Endothelial cell of umbilical vein (primary cell): Measurements from ENCODE around the gene KDM3A.

Experiments
- EZH2 ChIP-seq: IDR thresholded peaks from 2 replicates; pipeline ENCODE4 v1.6.1; 2012; ENCODE audit warnings: borderline replicate concordance, low read depth, mild to moderate bottlenecking, moderate library complexity, low read length, inconsistent platforms; ENCODE audit not compliant: severe bottlenecking
- POLR2A ChIP-seq: IDR thresholded peaks from 2 replicates; pipeline ENCODE4 v1.6.1; 2012; ENCODE audit warnings: low read depth, mild to moderate bottlenecking, control low read depth, low read length
- POLR2AphosphoS5 ChIP-seq: IDR thresholded peaks from 2 replicates; pipeline ENCODE4 v1.6.1; 2012; ENCODE audit warnings: low read depth, mild to moderate bottlenecking, control low read depth, low read length, moderate library complexity; ENCODE audit not compliant: insufficient read depth
- TF ChIP-seq, protein P1 (sequence below), 2 donors: IDR thresholded peaks; 1 replicate in 1 of 2; 2 replicates in 1 of 2; pipeline ENCODE4 v1.5.1; 2011; ENCODE audit warnings: low read length in 2 of 2, mild to moderate bottlenecking in 2 of 2, moderate library complexity in 2 of 2, control low read depth in 1 of 2, inconsistent platforms in 1 of 2, low read depth in 1 of 2; ENCODE audit not compliant: insufficient read depth in 1 of 2; ENCODE audit errors: extremely low read depth in 1 of 2

DNA sequence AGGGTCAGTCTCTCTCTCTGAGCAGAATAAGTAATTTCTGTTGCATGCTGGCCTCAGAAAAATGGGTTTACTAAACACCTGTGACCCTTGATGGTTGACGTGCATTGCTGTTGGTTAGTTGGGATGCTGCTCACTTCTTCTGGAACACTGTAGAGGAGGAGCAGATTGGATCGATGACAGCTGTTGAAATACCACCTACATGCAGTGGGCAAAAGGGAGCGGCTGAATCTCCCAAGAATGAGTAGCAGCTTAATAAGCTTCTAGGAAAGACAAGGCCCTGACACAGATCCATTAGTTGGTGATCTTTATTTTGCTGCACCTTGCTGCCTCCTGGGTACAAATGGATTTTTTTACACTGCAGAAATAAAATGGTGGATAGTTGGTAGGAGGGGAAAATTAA, 43.2 kb downstream of the KDM3A start:
- TF ChIP-seq, protein P1, sequence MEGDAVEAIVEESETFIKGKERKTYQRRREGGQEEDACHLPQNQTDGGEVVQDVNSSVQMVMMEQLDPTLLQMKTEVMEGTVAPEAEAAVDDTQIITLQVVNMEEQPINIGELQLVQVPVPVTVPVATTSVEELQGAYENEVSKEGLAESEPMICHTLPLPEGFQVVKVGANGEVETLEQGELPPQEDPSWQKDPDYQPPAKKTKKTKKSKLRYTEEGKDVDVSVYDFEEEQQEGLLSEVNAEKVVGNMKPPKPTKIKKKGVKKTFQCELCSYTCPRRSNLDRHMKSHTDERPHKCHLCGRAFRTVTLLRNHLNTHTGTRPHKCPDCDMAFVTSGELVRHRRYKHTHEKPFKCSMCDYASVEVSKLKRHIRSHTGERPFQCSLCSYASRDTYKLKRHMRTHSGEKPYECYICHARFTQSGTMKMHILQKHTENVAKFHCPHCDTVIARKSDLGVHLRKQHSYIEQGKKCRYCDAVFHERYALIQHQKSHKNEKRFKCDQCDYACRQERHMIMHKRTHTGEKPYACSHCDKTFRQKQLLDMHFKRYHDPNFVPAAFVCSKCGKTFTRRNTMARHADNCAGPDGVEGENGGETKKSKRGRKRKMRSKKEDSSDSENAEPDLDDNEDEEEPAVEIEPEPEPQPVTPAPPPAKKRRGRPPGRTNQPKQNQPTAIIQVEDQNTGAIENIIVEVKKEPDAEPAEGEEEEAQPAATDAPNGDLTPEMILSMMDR (IDR thresholded peaks at IDR 0.05; ENCODE audit: extremely low read depth in 1 of 2, insufficient read depth in 1 of 2, low read depth in 1 of 2, low read length in 2 of 2): no peak
- TF ChIP-seq EZH2: no peak
- TF ChIP-seq POLR2A: no peak
- TF ChIP-seq POLR2AphosphoS5: no peak
